NCI-H1436 (cell line): ENCODE data around the gene PALM3.
A peak's percentile ranks its signal among the peaks of the same experiment; 100 is the strongest.

Source experiments
- DNase-seq: peaks from one replicate; lab custom pipeline; 2025; lab: John Stamatoyannopoulos, UW

Gene PALM3

GRCh38 chr19:14089662-14090508 lies 28.0 kb upstream of the PALM3 start:
- peak; percentile 18 for DNase-seq

DNA sequence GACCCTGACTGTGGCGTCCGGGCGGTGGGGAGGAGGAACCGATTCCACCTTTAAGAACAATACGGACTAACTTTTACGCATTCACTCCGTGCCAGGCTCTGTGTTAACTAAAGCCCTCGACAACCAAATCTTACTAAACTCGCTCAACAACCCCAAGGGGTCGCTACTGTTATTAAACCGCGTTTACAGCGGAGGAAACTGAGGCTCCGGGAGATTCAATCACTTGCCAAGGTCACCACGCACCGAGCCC lies 27.5 kb upstream of the PALM3 start:
- no peak for DNase-seq

DNA sequence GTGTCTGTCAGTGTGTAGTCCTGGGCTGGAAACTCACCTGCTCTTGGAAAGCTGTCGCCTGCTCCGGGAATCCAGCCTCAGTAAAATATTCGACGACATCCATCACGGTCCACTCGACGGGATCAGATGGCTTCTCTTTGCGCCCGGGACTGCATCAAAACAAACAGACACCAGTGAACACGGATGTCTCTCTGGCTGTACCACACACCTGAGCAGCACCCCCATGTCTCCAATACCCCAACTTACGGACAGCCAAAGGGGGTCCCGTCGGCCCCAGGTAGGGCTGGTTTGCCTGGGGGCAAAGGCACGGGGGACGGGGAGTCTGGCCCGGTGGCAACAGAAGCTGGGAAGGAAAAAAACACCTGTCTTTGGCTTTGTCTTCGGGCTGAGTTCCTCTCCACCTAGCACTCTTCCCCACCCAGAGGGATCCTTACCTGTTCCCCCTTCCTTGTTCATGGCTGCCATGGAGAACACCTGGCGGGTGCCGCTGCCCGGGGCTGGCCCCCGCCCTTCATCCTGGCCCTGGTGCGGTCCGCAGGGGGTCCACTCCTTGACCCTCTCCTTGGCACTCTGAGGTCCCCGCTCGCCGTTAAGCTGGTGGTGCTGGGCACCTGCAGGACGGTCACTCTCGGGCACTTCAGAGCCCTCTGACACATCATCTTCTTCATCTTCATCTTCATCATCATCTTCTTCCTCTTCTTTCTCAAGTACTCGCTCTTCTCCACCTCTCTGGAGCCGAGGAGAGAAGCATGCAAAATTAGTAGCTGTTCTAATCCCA lies 26.9 kb upstream of the PALM3 start:
- DNase-seq = no peak

DNA sequence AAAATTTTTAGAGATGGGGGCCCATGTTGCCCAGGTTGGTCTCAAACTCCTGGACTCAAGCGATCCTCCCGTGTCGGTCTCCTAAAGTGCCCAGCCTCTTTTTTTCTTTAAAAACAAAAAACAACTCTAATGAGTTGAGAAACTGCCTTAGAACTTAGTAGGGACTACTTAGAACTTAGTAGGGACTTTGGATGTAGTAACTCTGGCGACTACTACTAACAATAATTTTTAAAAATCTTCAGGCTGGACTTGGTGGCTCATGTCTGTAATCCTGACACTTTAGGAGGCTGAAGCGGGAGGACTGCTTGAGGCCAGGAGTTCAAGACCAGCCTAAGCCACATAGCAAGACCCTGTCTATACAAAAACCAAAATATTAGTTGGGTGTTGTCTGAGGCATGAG lies 24.2 kb upstream of the PALM3 start:
- DNase-seq = no peak

DNA sequence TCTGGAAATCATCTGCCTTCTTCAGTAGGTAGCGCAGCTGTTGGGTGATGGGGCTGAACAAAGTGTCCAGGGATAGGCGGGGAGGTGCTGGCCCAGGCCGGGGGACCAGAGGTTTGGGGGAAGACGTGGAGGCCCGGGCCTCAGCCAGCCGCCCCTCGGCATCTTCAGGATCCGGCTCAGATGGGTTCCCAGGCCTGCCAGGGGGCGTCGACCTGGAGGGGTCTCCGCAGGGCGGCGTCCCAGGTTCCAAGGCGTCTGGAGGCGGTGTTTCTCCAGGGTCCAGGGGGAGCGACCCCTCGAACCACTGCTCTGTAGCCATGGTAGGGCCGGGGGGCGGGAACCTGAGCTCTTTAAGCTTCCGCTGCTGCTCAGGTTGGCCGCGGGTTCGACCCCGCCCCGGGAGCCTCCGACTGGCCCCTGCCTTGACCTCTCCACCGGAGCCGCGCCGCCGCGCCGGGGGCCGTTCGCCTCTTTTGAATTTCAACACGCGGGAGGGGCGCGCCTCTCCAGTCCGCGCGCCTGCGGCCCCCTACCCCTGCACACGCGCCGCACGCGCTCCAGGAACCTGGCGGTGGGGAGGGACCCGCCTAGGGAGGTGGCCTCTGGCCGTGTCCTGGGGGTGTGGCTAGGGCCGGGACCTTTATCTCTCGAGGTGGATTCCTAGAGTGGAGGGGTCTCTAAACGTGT lies 23.6 kb upstream of the PALM3 start, which contains the start of gene C19orf67:
TSS of gene C19orf67 (minus strand) at position 475 of the 687 bp plus-strand sequence. CDS start at position 319, 156 bp downstream.
- DNase-seq = no peak

- no peak for DNase-seq
Measured at GRCh38 chr19:14082675-14082960, 20.7 kb upstream of the PALM3 start.

GRCh38 chr19:14081797-14082674 lies 20.2 kb upstream of the PALM3 start:
- DNase-seq = no peak

DNA sequence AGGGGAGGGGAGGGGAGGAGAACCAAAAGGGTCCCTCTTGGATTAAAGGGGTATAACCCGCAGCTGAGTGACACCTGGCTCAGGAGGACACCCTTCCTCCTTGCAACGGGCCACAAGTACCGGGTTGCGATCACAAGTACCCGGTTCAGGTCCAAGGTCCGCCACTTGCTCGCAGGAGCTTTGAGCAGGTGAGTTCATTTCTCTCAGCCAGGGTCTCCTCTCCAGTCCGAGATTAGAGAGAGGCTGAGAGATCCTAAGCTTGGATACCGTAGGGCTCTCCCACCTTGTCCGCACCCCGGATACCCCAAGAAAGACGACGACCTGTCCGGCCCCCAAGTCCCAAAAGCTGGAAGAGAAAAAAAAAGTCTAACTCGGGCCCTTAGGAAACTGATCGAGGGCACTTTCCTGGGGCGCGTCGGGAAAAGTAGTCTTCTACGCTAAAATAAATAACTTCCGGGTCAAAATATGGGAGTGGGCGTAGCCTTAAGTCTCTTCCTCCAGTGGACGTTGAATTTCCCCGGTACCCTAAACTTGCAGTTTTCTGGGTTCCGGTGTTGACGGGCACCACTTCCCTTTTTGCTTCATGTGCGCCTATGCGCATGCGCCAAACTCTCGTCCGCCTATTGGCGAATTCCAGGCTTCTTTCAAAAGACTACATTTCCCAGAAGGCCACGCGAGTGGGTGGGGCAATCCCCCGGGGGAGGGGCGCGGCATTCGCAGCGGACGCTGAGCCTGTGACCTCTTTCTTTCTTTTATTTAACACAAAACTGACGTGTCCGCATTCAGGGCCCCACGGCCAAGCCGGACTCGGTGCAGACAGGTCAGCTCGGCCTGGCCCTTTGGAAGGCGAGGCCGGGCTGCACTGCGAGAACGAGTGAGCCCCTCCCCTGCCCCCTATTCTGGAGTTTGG lies 19.3 kb upstream of the PALM3 start:
- DNase-seq = peak; percentile 98

DNA sequence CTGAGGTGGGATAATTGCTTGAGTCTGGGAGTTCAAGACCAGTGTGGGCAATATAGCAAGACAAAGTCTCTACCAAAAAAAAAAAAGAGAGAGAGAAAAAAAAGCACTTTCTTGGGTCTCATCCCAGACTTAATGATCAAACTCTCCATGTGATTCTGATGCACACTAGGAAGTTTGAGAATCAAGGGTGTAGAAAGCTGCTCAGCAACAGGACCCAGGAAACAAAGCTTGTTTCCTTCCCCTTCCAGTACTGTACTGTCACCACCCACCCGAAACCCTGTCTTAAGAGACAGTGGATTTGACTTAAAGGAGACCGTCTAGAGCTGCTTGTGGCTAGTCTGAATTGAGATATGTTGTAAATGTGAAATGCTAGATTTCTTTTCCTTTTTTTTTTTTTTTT lies 16.5 kb upstream of the PALM3 start:
- no peak for DNase-seq

DNA sequence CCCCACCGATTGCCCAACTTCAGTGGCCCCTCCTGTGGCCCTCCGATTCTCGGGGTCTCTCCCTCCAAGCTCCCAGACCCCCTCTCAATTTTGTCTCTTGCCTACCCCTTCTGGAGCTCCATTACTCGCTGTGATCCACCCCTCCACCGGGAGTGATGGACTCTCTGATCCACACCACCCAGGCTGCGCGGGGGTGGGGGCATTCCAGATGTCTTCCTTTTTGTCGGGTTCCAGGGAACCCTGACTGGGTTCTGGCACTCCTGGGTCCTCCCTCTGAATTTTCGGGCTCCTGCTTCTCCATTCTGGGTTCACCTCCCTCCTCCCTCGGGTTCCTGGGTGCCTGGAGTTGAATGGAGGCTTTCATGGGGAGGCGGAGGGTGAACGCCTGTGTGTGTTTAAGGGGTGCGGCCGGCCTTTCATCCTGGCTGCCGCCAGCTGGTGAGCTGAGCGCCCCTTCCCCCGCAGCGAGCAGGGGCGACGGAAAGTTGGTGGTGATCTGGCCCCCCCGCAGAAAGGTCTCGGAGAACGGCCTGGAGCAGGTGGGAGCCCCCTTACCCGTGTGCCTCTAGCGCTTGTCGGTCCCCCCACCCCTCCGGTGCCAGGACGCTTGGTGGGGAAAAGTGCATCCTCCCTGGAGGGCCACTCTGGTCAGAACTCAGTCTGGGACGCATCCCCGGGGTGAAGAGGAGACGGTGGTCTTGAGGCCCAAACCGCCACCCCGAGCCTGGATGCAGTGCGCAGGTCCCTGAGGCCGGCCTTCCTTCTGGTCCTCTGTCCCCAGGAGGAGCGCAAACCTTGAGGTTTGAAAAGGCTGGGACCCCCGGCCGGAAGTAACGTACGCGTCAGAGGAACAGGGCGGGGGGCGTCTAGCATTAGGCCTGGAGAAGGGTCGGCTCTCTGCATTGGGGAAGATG lies 12.3 kb upstream of the PALM3 start:
- DNase-seq = no peak

DNA sequence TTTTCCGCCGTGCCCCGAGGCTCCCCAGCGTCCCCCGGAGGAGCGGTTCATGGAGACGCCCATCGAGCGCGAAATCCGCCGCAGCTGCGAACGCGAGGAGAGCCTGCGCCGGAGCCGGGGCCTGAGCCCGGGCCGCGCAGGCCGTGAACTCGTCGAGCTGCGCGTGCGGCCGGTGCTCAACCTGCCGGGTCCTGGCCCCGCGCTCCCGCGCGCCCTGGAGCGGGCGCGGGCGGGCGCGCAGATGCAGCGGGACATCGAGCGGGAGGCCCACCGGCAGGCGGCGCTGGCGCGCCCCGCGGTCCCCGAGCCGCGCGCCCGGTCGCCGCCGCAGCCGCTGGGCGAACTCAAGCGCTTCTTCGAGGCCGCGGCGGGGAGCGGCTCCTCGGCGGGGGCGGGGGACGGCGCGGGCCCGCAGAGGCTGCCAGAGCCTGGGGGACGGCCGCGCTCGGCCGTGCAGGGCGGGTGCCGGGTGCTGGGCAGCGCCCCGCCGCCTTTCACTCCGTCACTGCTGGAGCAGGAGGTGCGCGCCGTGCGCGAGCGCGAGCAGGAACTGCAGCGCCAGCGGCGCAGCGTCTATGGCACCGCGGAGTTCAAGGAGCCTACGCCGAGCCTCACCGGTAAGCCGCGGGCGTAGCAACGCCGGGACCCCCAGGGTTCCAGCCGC lies 11.5 kb upstream of the PALM3 start:
- peak; percentile 70 for DNase-seq

GRCh38 chr19:14072535-14073260 lies 10.8 kb upstream of the PALM3 start, which contains the start of gene MISP3:
TSS of gene MISP3 (plus strand) at chr19:14072786. CDS start at chr19:14073310, 524 bp downstream.
- DNase-seq = peak; percentile 27

DNA sequence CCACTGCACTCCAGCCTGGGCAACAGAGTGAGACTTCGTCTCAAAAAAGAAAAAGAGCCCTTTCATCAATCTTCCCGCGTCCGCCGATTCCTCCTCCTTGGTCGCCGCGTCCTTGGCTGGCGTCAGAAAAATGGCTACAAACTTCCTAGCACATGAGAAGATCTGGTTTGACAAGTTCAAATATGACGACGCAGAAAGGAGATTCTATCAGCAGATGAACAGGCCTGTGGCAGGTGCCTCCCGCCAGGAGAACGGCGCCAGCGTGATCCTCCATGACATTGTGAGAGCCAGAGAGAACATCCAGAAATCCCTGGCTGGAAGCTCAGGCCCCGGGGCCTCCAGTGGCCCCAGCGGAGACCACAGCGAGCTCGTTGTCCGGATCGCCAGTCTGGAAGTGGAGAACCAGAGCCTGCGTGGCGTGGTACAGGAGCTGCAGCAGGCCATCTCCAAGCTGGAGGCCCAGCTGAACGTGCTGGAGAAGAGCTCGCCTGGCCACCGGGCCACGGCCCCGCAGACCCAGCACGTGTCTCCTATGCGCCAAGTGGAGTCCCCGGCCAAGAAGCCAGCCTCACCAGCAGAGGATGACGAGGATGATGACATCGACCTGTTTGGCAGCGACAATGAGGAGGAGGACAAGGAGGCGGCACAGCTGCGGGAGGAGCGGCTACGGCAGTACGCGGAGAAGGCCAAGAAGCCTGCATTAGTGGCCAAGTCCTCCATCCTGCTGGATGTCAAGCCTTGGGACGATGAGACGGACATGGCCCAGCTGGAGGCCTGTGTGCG lies 8.6 kb upstream of the PALM3 start:
- DNase-seq = no peak

GRCh38 chr19:14066134-14066533 lies 4.3 kb upstream of the PALM3 start:
- no peak for DNase-seq

GRCh38 chr19:14063105-14063504 lies 1.2 kb upstream of the PALM3 start:
- no peak for DNase-seq

GRCh38 chr19:14062558-14062855 lies 631 bp upstream of the PALM3 start:
- no peak for DNase-seq

- DNase-seq = no peak
Measured at GRCh38 chr19:14061081-14061749, 661 bp downstream of the PALM3 start.
